Fibroblast of villous mesenchyme (primary cell): ENCODE data around the gene USP8. TPM values are rescaled to one million over a fixed set of nuclear protein-coding genes. Genes with fewer than 3 reads are reported as not detected.
"Not testable (repeated sequence)": the region's sequence is repeated elsewhere in the genome, so short reads cannot be mapped to it uniquely, and the experiment has no call there.

Experiments used
- DNase-seq: peaks from one replicate; pipeline ENCODE4 v3.0.0-alpha.2; 2010; ENCODE audit warnings: low read depth
- H3K4me3 ChIP-seq: 2 replicates; pipeline ENCODE4 v1.5.1; 2011; ENCODE audit warnings: low read depth, mild to moderate bottlenecking, low read length
- CTCF ChIP-seq: IDR thresholded peaks from 2 replicates; pipeline ENCODE4 v1.5.1; 2012; ENCODE audit warnings: low read depth, mild to moderate bottlenecking, low read length; ENCODE audit not compliant: insufficient read depth
- total RNA-seq: library from RNA; depleted of rRNA; stranded (reverse); fragments of >200 nt; gene quantifications from 2 replicates; pipeline ENCODE4 v1.2.3, GENCODE V29; 2012

USP8 gene
- total RNA-seq, 1 donor = 54.0 TPM

DNA sequence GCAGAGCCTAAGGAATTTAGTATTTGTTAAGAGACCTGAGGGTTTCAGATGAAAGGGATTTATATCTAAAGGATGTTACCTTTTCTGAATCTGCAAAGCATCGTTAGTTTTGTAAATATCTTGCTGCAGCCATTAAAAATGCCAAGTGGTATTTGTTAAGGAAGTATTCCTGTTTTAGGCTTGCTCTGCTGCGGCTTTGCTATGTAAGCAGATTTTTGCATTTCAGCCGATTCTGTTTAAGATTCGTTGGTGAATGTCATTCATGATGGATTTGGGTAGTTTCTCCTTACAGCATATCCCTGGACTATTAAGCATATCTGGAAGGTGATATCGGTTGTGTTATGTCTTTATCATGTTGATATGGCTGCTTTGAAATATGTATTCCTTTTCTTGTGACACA is 1.0 kb downstream of the USP8 start:
- peak overlapping the region; percentile 85 for H3K4me3 ChIP-seq
- DNase-seq = peak; percentile 19
- no peak for TF ChIP-seq CTCF

DNA sequence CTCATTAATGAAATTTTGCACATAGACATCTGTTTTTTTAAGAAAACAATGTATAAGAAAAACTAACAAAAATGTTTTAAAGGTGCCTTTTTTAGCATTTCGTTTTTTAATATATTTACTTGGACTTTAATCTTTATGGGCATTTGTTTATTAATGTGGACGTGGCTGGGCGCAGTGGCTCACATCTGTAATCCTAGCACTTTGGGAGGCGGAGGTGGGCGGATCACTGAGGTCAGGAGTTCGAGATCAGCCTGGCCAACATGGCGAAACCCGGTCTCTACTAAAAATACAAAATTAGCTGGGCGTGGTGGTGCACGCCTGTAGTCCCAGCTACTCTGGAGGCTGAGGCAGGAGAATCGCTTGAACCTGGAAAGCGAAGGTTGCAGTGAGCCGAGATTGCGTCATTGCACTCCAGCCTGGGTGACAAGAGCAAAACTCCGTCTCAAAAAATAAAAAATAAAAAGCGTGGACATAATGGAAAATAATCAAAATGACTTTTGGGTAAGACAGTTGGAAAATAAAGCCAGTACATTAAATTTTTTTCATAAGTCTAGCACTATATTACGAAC is 1.6 kb downstream of the USP8 start:
- peak overlapping the region; percentile 85 for H3K4me3 ChIP-seq
- DNase-seq = not testable (repeated sequence)

GRCh38 chr15:50426428-50426827 is 2.2 kb downstream of the USP8 start:
- no peak for TF ChIP-seq CTCF
- no peak overlapping the region for H3K4me3 ChIP-seq
- DNase-seq = no peak

DNA sequence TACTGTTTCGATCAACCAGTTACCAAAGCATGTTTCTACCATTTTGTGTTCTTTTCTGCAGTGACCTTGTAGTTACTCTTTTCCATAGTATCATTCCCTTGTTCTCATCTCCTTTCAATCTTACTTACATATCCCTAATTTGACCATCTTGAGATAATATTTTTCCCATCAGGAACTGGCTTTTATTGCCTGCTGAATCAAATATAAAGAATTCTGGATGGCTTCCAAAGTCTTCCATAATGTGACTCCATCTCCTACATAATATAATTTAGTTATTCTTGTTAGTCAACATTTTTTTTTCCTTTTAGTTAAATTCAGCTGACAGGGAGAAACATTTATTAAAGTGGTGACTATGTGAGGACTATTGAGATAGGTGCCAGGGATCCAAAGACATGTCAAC is 7.0 kb downstream of the USP8 start:
- H3K4me3 ChIP-seq = no peak overlapping the region
- TF ChIP-seq CTCF = no peak
- no peak for DNase-seq

- H3K4me3 ChIP-seq = no peak overlapping the region
- TF ChIP-seq CTCF = no peak
- no peak for DNase-seq
Observed at GRCh38 chr15:50432230-50432629, 8.0 kb downstream of the USP8 start.

DNA sequence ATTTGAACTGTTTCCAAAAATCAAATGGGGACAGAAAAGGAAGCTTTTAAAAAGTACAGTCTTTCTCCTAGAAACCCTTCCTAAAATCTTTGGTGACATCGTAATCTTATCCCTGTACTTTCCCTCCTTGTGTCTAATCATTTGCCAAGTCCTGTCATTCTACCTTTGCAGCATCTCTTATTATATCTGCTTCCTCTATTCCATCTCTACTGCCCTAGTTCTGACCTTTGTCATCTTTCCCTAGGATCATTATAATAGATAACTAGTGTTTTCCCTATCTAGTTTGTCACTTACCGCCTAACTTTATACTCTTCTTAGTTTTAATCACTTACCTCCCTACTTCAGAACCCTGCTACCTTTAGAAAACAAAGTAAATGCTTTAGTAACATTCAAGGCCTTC is 11.6 kb downstream of the USP8 start:
- DNase-seq = no peak
- no peak overlapping the region for H3K4me3 ChIP-seq
- TF ChIP-seq CTCF = no peak

GRCh38 chr15:50438251-50438650 is 14.0 kb downstream of the USP8 start:
- no peak for TF ChIP-seq CTCF
- DNase-seq = no peak
- H3K4me3 ChIP-seq = no peak overlapping the region
